Tibial artery (tissue), 4 donors: ENCODE results near the gene AMD1.

ENCODE experiments used
- DNase-seq, 2 donors: peaks; one replicate each; pipeline ENCODE4 v3.0.0-alpha.2; 2019
- H3K27ac ChIP-seq, 2 donors: fragments of 200-600 bp; sonication (generic) in 1 of 2; 1 replicate in 1 of 2; 2 replicates in 1 of 2; pipeline ENCODE4 v1.5.1; 2018 to 2019; ENCODE audit warnings: mild to moderate bottlenecking in 1 of 2
- H3K27me3 ChIP-seq, 2 donors: fragments of 200-600 bp; sonication (generic) in 1 of 2; one replicate each; pipeline versions ENCODE4 v1.5.1 to v1.6.0; 2016 to 2019
- H3K36me3 ChIP-seq, 3 donors: fragments of 200-600 bp; sonication (generic) in 2 of 3; one replicate each; pipeline ENCODE4 v1.5.1; 2016 to 2019; ENCODE audit warnings: mild to moderate bottlenecking in 2 of 3
- H3K4me1 ChIP-seq, 4 donors: fragments of 200-600 bp; sonication (generic) in 2 of 4; 1 replicate in 3 of 4; 2 replicates in 1 of 4; pipeline ENCODE4 v1.5.1; 2016 to 2019
- H3K4me3 ChIP-seq, 2 donors: fragments of 200-600 bp; sonication (generic) in 1 of 2; 1 replicate in 1 of 2; 2 replicates in 1 of 2; pipeline ENCODE4 v1.5.1; 2018 to 2019; ENCODE audit warnings: mild to moderate bottlenecking in 2 of 2
- H3K9me3 ChIP-seq, 3 donors: fragments of 200-600 bp; sonication (generic) in 1 of 3; one replicate each; pipeline ENCODE4 v1.5.1; 2016 to 2019
- intact Hi-C: fragments of 100-400 bp; cut with DNase I; formaldehyde crosslinking; loops from one replicate; pipeline ENCODE4 v1.15.0; 2023; ENCODE audit warnings: low total_unique reads
- TF ChIP-seq, protein P1 (sequence below), 2 experiments: fragments of 200-600 bp in 1 of 2; fragments of 450-650 bp in 1 of 2; IDR thresholded peaks; one replicate each; pipeline ENCODE4 v1.5.1; 2017 to 2019; ENCODE audit warnings: antibody characterized with exemption in 2 of 2, mild to moderate bottlenecking in 1 of 2, moderate library complexity in 1 of 2

The AMD1 gene

DNA sequence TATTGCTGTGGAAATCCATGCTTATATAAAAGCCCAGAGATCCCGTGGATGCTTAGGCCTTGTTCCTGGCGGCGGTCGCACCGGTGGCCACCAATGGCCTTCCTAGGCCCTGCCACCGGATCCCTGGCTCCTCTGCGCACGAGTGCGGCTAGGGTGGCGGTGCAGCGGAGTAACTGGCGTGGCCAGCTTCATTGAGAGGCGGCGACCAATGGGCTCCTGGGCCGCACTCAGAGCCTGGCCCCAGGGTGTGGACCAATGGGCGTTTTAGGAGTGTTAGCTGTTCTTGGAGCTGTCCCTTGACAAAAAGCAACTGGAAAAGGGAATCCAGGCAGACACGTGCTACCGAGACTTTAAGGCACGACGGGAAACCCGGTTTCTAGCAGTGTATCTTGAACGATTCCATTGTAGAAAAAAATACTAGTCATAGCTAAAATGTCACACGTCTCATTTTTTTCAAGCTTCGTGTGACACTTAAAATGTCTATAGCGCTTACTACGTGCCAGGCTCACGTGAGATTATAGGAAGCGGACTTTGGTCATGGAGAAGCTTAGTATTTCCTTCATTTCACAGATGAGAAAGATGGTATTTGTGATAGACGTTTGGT lies 1.7 kb downstream of the AMD1 start:
- peaks cover 0 to 48% (median 19%) of the 10 kb centered on the region in 4 donors for H3K4me1 ChIP-seq
- no peaks in the 10 kb centered on the region for H3K27me3 ChIP-seq
- H3K27ac ChIP-seq = peak overlapping the region; percentile 92 to 94
- TF ChIP-seq, protein P1, sequence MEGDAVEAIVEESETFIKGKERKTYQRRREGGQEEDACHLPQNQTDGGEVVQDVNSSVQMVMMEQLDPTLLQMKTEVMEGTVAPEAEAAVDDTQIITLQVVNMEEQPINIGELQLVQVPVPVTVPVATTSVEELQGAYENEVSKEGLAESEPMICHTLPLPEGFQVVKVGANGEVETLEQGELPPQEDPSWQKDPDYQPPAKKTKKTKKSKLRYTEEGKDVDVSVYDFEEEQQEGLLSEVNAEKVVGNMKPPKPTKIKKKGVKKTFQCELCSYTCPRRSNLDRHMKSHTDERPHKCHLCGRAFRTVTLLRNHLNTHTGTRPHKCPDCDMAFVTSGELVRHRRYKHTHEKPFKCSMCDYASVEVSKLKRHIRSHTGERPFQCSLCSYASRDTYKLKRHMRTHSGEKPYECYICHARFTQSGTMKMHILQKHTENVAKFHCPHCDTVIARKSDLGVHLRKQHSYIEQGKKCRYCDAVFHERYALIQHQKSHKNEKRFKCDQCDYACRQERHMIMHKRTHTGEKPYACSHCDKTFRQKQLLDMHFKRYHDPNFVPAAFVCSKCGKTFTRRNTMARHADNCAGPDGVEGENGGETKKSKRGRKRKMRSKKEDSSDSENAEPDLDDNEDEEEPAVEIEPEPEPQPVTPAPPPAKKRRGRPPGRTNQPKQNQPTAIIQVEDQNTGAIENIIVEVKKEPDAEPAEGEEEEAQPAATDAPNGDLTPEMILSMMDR (IDR thresholded peaks at IDR 0.05) = no peak
- H3K36me3 ChIP-seq = no peaks in the 10 kb centered on the region
- no peaks in the 10 kb centered on the region for H3K9me3 ChIP-seq
- peak; percentile 92 to 95 for DNase-seq
- H3K4me3 ChIP-seq = peak overlapping the region; percentile 82 to 88
- intact Hi-C loops = loop anchor here (5.0 to 10.0 kb wide), 4 partner anchors 79 to 1181 kb away; partner anchors contain the start of genes AK9, FIG4, GTF3C6 and RPF2

DNA sequence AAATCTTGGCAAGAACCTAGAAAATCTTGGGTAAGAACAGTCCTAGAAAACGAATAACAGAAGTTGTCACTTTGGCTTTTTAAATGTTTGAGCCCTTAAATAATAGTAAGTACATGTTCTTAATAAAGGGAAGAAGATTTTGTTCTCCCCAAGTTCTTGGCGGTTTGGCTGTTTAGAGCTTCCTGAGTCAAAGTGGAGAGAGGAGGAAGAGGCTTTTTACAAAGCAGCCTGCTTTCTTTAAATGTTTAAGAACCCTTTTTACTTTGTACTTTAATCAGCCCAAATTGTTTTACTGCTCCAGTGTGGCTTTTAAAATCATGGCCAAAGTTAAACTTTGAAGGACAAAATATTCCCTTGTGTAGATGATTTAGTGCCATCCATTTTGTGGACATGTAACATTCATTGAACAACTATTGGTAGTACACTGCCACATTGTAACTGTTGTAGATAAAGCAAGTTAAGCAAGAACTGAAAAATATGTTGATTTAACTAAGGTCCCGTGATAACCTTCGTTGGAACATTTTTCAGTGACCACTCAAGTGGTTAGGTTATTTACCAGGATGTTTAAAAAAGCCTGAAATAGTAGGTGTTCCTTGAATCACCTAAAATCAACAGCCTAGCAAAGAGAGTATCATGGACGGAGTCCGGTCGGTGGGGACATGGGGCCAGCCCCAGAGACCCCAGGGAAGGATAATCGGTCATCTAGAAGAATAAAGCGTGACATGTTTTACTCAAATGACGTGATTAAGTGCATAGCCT lies 2.4 kb downstream of the AMD1 start:
- TF ChIP-seq, protein P1 (IDR thresholded peaks at IDR 0.05) = no peak
- Histone ChIP-seq H3K4me1 (peaks cover 0 to 55% (median 24%) of the 10 kb centered on the region in 4 donors), H3K36me3 (no peaks in the 10 kb centered on the region), H3K27ac (peak overlapping the region; percentile 92 to 94), H3K27me3 (no peaks in the 10 kb centered on the region), H3K4me3 (peak overlapping the region; percentile 82 to 88), H3K9me3 (no peaks in the 10 kb centered on the region)
- intact Hi-C loops = loop anchor here (5.0 to 10.0 kb wide), 4 partner anchors 78 to 1182 kb away; partner anchors contain the start of genes AK9, FIG4, GTF3C6 and RPF2
- no peak for DNase-seq

DNA sequence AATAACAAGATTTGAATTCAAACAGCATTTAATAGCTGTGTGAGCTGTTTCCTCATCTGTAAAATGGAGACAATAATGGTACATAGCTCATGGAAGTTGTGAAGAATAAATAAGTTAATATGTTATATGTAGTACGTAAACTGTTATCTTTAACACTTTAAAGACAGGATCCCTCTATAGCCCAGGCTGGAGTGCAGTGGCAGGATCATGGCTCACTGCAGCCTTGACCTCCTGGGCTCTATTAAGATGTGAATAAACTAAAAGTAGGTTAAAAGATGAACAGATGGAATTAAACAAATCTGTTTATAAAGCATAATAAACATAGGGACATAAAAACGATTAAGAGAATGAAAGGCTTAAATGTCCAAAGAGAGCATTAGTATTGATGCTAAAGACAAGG lies 3.0 kb downstream of the AMD1 start:
- Histone ChIP-seq H3K4me3 (peak overlapping the region in 1 of 2 donors; percentile 82), H3K4me1 (peaks cover 0 to 61% (median 29%) of the 10 kb centered on the region in 4 donors), H3K9me3 (no peaks in the 10 kb centered on the region), H3K27ac (peak overlapping the region in 1 of 2 donors; percentile 92), H3K36me3 (no peaks in the 10 kb centered on the region), H3K27me3 (no peaks in the 10 kb centered on the region)
- DNase-seq = no peak
- intact Hi-C loops = loop anchor here (5.0 to 10.0 kb wide), 4 partner anchors 77 to 1183 kb away; partner anchors contain the start of genes AK9, FIG4, GTF3C6 and RPF2
- TF ChIP-seq, protein P1 (IDR thresholded peaks at IDR 0.05) = no peak

DNA sequence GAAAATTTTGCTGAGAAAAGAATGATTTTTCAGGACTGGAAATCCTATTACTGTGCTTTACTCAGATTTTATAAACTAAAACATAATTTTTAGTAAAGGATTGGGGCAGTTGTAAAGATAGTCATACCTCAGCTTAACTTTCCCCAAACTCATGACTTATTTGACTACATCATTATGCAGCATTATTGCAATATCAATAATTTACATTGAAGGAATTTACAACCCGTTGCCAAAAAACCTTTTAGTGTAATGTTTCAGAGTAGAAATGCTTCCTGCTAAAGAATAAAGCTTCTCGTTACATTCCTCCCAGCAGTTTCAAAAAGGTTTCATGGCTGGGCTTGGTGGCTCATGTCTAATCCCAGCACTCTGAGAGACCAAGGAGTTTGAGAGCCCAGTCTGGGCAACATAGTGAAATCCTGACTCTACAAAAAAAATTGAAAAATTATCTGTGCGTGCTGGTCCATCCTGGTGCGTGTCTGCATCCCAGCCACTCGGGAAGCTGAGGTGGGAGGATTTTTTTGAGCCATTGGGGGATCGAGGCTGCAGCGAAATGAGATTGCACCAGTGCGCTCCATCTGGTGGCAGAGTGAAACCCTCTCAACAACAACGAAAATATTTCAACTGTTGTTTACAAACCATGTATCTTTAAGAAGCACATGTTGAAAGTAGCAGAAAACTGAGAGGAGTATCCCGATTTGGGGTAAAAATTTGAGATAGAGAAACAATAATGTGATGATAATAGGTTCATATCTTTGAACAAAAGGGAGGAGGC lies 4.4 kb downstream of the AMD1 start:
- peaks cover 0 to 69% (median 33%) of the 10 kb centered on the region in 4 donors for H3K4me1 ChIP-seq
- no peak for DNase-seq
- H3K9me3 ChIP-seq = no peaks in the 10 kb centered on the region
- no peak overlapping the region for H3K27ac ChIP-seq
- no peaks in the 10 kb centered on the region for H3K27me3 ChIP-seq
- intact Hi-C loops = loop anchor here (5.0 to 10.0 kb wide), 4 partner anchors 76 to 1184 kb away; partner anchors contain the start of genes AK9, FIG4, GTF3C6 and RPF2
- TF ChIP-seq, protein P1 (IDR thresholded peaks at IDR 0.05) = no peak
- H3K4me3 ChIP-seq = no peak overlapping the region
- H3K36me3 ChIP-seq = no peaks in the 10 kb centered on the region

DNA sequence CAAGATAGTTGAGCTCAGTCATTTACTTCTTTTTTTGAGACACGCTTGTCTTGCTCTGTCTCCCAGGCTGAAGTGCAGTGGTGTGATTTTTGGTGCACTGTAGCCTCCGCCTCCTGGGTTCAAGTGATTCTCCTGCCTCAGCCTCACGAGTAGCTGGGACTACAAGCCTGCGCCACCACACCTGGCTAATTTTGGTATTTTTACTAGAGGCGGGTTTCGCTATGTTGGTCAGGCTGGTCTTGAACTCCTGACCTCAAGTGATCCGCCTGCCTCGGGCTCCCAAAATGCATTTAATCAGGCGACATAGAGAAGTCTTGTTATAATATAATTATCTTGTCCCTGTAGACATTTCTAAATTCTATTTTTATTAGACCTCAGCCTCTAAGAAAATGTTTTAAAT lies 6.1 kb downstream of the AMD1 start:
- no peak overlapping the region for H3K27ac ChIP-seq
- peaks cover 0 to 76% (median 33%) of the 10 kb centered on the region in 4 donors for H3K4me1 ChIP-seq
- TF ChIP-seq, protein P1 (IDR thresholded peaks at IDR 0.05) = no peak
- intact Hi-C loops = no loop called here
- DNase-seq = no peak
- H3K4me3 ChIP-seq = no peak overlapping the region
- no peaks in the 10 kb centered on the region for H3K36me3 ChIP-seq
- H3K27me3 ChIP-seq = no peaks in the 10 kb centered on the region
- H3K9me3 ChIP-seq = no peaks in the 10 kb centered on the region
